Esophagus squamous epithelium (tissue), 5 donors: ENCODE results near the gene ARHGAP26. TPM values are rescaled to one million over a fixed set of nuclear protein-coding genes. Genes with fewer than 3 reads are reported as not detected.
A peak's percentile ranks its signal among the peaks of the same experiment; 100 is the strongest.

ENCODE experiments used
- DNase-seq: peaks from one replicate; lab custom pipeline; 2025; lab: John Stamatoyannopoulos, UW
- H3K27ac ChIP-seq, 4 donors: fragments of 200-600 bp; sonication (generic); one replicate each; pipeline ENCODE4 v1.5.1; 2016 to 2019; ENCODE audit warnings: mild to moderate bottlenecking in 1 of 4
- H3K27me3 ChIP-seq, 4 donors: fragments of 200-600 bp; sonication (generic); 1 replicate in 3 of 4; 2 replicates in 1 of 4; pipeline versions ENCODE4 v1.5.1 to v1.6.0; 2017 to 2021; ENCODE audit warnings: antibody characterized with exemption in 1 of 4
- H3K36me3 ChIP-seq, 3 donors: fragments of 200-600 bp; sonication (generic); one replicate each; pipeline ENCODE4 v1.5.1; 2016 to 2019
- H3K4me1 ChIP-seq, 3 donors: fragments of 200-600 bp; sonication (generic); one replicate each; pipeline ENCODE4 v1.5.1; 2017 to 2019
- H3K4me3 ChIP-seq, 4 donors: fragments of 200-600 bp; sonication (generic); 1 replicate in 3 of 4; 2 replicates in 1 of 4; pipeline ENCODE4 v1.5.1; 2016 to 2019; ENCODE audit warnings: mild to moderate bottlenecking in 2 of 4, moderate library complexity in 1 of 4
- H3K9me3 ChIP-seq, 3 donors: fragments of 200-600 bp; sonication (generic); one replicate each; pipeline ENCODE4 v1.5.1; 2016 to 2019
- CTCF ChIP-seq, 6 experiments: fragments of 450-650 bp in 4 of 6; fragments of 200-600 bp in 2 of 6; sonication (generic) in 2 of 6; IDR thresholded peaks; one replicate each; pipeline ENCODE4 v1.5.1; 2016 to 2019; ENCODE audit warnings: antibody characterized with exemption in 6 of 6, mild to moderate bottlenecking in 4 of 6, moderate library complexity in 4 of 6
- POLR2A ChIP-seq, 4 donors: fragments of 450-650 bp; IDR thresholded peaks; one replicate each; pipeline ENCODE4 v1.6.1; 2017; ENCODE audit warnings: antibody characterized with exemption in 4 of 4, mild to moderate bottlenecking in 4 of 4, moderate library complexity in 3 of 4
- WGBS, 2 donors: methylation state at CpG; one replicate each; pipeline ENCODE4 v1.1.5; 2018; 5-methylcytosine and 5-hydroxymethylcytosine counted together
- intact Hi-C: fragments of 100-400 bp; cut with DNase I; formaldehyde crosslinking; loops from one replicate; pipeline ENCODE4 v1.15.0; 2022
- total RNA-seq, 4 donors: library from RNA; depleted of rRNA; stranded (reverse); fragments of >200 nt; gene quantifications; one replicate each; pipeline ENCODE4 v1.1.0, GENCODE V29; 2016
- donor health status: DM: yes; HTN: yes; CAD: no.

The ARHGAP26 gene
- total RNA-seq, 4 donors from 2014 or later, result 4.4 to 18.7 (median 15.4) TPM

- Histone ChIP-seq H3K4me3 (no peak overlapping the region), H3K27me3 (no peaks in the 10 kb centered on the region), H3K9me3 (no peaks in the 10 kb centered on the region), H3K27ac (no peak overlapping the region), H3K36me3 (no peaks in the 10 kb centered on the region), H3K4me1 (no peaks in the 10 kb centered on the region)
- no peak for DNase-seq
- intact Hi-C loops, result no loop called here
- WGBS, 2 donors, result 92 to 96% methylated on average over 5 to 8 of the region's 8 CpGs
- TF ChIP-seq POLR2A (IDR thresholded peaks at IDR 0.05) (no peak), CTCF (IDR thresholded peaks at IDR 0.05) (no peak)
Observed at GRCh38 chr5:143166661-143167420, 396.7 kb downstream of the ARHGAP26 start.

- Histone ChIP-seq H3K9me3 (no peaks in the 10 kb centered on the region), H3K36me3 (peaks cover 0 to 5% (median 0%) of the 10 kb centered on the region in 3 donors), H3K27ac (peak overlapping the region in 1 of 4 donors; percentile 49), H3K27me3 (no peaks in the 10 kb centered on the region), H3K4me3 (no peak overlapping the region), H3K4me1 (no peaks in the 10 kb centered on the region)
- WGBS, 2 donors, result 61 to 91% methylated on average over 2 of the region's 2 CpGs
- DNase-seq, result no peak
- TF ChIP-seq POLR2A (IDR thresholded peaks at IDR 0.05) (no peak), CTCF (IDR thresholded peaks at IDR 0.05) (no peak)
- intact Hi-C loops, result no loop called here
Observed at GRCh38 chr5:143168171-143168741, 398.1 kb downstream of the ARHGAP26 start.

GRCh38 chr5:143168921-143169810, 399.0 kb downstream of the ARHGAP26 start:
- DNase-seq, result no peak
- no peaks in the 10 kb centered on the region for H3K27me3 ChIP-seq
- intact Hi-C loops, result no loop called here
- H3K27ac ChIP-seq, result no peak overlapping the region
- H3K4me3 ChIP-seq, result no peak overlapping the region
- TF ChIP-seq CTCF (IDR thresholded peaks at IDR 0.05), result no peak
- no peak for TF ChIP-seq POLR2A (IDR thresholded peaks at IDR 0.05)
- WGBS, 2 donors, result 96 to 100% methylated on average over 3 of the region's 3 CpGs
- H3K9me3 ChIP-seq, result no peaks in the 10 kb centered on the region
- H3K36me3 ChIP-seq, result peaks cover 0 to 5% (median 0%) of the 10 kb centered on the region in 3 donors
- no peaks in the 10 kb centered on the region for H3K4me1 ChIP-seq

GRCh38 chr5:143170104-143170503, 399.9 kb downstream of the ARHGAP26 start:
- no peak for DNase-seq
- 88 to 94% methylated on average over 3 of the region's 3 CpGs for WGBS, 2 donors
- Histone ChIP-seq H3K27ac (no peak overlapping the region), H3K4me3 (no peak overlapping the region), H3K27me3 (no peaks in the 10 kb centered on the region), H3K9me3 (no peaks in the 10 kb centered on the region), H3K36me3 (peaks cover 0 to 5% (median 0%) of the 10 kb centered on the region in 3 donors), H3K4me1 (no peaks in the 10 kb centered on the region)
- intact Hi-C loops, result no loop called here
- TF ChIP-seq POLR2A (IDR thresholded peaks at IDR 0.05) (no peak), CTCF (IDR thresholded peaks at IDR 0.05) (no peak)
